CD4-positive, alpha-beta T cell treated with Interleukin-4 for 4 hours (primary cell): ENCODE results near the gene UVSSA.
"Not testable (repeated sequence)": the region's sequence is repeated elsewhere in the genome, so short reads cannot be mapped to it uniquely, and the experiment has no call there.

Source experiments
- DNase-seq: peaks from one replicate; pipeline ENCODE4 v3.0.0-alpha.2; 2020

The UVSSA gene

DNA sequence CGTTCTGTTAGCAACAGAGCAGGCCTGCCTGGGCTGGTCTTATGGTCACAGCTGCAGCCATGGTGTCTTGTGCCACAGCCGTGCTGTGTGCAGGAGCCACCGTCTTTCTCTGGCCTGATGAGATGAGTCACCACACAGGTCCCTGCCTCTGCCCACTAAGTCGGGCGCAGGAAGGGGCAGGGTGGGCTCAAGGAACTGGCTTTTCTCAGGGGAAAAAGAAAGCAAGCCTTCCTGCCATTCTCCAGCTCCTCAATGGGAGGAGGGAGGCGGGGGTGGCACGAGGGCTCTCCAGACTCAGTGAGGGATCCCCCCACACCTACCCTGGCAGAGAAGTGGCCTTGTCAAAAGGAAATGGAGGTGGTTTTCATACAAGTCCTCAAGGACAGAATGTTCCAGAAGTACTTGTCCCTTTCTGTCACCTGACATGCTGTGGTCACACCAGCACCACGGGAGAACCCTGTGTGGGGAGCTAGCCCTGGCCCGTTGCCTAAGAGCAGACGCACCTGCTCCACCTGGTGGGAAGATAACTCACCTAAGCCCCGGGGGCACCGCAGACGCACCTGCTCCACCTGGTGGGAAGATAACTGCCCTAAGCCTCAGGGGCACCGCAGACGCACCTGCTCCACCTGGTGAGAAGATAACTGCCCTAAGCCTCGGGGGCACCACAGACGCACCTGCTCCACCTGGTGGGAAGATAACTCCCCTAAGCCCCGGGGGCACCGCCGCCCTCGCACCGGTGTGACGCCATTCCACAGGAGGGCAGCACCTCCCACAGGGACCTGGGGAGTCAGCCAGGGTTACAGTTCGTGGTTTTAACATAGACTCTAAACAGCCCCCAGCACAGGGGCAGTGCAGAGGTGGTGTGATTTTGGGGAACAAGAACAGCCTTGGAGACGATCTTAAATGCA is 18.5 kb downstream of the UVSSA start:
- no peak for DNase-seq

DNA sequence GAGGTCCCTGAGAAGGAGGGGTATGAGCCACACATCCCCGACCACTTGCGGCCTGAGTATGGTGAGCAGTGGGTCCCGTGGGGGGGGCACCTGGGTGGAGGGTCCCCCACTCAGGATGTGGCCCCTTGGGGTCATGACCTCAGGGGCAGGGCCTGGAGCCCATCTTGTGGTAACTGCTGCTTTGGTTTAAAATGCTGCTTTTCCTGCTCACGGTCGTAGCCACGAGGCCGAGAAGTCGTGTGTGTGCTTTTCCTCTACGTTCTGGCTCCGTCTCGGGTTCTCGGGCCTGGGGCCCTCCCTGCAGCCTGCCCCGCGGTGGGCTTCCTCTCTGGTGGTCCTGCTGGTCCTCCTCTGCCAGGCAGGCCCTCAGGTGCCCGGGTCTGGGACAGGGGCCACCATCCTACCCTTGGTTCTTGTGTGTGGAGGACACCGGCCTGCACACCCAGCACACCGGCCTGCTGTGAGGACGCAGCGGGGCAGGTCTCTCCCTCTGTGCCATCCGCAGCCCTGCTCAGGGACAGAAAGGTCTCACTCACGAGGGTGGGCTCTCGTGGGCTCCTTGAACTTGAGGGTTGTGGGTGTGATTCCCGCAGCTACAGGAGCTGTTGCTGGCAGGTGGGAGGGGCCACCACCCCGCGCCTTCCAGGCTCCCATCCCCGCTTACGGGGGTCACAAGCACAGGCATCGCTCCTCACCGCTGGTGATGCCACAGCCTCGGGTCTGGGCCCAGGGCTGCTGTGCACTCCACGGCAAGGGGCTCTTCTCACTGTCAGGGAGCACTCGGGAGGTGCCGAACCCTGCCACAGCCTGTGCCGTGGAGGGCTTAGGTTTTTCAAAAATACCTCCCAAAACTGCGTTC is 19.6 kb downstream of the UVSSA start:
- DNase-seq = no peak

DNA sequence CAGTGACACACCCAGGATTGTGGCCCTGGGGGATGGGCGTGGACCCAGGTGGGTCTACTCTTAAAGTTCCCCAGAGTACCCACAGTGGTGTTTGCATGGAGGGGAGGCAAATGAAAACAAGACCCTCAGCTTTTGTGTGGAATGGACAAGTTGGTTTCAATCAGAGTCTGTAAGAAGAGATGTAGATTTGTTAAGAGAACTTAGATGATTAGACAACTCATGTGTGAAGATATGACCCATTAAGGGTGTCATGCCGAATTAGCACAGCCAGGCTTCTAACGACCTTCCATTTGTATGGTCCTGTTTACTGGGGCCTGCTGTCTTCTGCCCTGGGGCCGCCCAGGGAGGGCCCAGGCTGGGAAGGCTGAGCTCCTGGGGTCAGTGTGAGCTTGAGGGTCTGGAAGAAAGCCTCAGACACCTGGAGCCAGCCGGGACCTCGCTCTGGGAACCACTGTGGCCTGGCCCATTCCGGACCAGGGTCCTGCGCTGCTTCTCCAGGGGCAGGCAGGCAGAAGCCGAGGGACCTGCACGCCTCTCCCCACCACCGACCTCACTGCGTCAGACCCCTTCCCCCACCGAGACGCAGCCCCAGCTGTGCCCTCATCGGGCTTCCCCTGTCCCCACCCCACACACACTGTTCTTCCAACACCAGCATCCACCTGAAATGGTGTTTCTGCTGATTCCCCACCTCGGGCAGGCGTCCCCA is 20.4 kb downstream of the UVSSA start:
- DNase-seq = no peak

DNA sequence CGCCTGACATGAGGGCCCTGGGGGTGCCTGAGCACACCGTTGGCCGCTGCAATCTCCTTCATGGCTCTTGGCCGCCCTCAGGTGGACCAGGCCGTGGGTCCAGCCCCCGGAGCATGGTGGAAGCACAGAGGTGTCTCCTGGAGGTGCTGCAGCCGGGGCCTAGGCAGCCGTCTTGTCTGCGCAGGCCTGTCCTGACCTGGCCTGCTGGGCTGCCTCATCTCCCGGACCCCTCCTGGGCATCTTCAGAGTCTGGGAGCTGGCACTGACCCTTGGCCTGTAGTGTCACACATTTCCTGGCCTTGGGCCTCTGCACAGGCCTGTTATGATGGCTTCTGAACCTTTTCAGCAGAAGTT is 20.9 kb downstream of the UVSSA start:
- DNase-seq = no peak

DNA sequence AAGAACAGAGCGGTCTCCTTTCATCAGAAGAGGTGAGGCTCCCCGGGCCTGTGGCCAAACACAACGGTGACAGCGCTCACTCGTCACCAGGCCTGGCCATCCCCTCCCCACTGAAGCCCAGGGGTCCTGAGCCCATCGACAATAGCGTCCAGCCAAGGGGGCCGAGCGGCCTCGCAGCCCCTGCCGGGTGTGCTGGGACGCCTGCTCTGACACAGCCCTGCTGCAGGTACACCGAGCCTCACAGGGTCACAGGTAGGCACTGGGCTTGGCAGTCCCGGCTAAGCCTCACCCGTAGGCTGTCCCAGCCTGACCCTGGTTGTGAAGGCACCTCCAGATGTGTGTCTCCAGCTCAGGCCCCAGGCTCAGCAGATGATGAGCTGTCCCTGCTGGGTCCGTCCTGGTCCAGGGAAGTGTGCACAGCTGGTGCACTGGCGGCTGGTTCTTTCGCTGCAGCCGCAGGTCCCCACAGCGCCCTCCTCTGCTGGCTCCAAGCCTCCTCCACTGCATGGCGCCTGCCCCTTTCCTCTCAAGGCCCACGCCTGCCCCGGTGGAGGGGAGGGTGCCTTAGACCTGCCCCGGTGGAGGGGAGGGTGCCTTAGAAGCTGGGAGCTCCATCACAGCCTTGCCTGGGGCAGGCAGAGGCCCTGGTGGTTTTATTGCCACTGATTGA is 21.5 kb downstream of the UVSSA start:
- DNase-seq = no peak

DNA sequence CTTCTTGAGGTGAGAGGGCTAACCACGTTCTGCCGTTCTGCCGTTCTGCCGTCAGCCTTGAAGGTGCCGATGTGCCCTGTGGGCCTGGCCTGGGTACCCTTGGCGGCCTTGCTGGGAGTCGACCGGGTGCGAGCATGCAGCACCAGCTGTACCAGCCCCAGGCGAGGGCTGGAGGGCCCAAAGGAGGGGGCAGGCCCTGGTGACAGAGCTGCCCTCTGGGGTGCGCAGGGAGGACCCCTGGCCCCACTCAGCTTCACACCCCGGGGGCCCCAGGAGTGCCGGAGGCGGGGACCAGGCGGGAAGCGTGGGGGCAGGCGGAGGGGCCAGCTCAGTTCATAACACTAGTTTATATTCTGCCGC is 22.1 kb downstream of the UVSSA start:
- DNase-seq = no peak

DNA sequence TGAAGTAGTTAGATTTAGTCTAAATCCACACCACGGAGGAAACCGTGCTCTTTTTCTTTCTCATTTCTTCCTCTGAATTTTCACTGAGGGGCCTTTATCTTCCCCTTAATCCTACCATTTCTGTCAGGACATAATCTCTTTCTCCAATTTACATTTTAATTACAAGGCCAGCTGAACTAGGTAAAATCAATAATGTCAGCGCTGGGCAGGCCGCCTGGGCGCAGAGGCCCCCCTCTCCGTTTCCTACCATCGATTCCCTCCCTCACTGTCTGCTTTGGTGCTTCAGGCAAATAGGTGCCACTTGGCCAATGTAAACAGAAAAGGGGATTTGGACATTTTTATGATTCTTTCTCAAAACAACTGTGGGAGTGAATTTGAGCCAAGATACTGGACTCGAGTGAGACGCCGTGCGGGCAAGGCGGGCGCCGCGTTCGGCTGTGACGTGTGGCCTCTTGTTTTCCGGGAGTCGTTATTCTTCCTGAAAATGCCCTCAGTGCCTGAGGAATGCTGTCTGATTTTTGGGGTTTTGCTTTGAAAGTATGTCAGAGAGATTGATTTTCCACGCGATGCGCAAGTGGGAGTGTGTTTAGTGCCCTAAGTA is 22.6 kb downstream of the UVSSA start:
- no peak for DNase-seq

DNA sequence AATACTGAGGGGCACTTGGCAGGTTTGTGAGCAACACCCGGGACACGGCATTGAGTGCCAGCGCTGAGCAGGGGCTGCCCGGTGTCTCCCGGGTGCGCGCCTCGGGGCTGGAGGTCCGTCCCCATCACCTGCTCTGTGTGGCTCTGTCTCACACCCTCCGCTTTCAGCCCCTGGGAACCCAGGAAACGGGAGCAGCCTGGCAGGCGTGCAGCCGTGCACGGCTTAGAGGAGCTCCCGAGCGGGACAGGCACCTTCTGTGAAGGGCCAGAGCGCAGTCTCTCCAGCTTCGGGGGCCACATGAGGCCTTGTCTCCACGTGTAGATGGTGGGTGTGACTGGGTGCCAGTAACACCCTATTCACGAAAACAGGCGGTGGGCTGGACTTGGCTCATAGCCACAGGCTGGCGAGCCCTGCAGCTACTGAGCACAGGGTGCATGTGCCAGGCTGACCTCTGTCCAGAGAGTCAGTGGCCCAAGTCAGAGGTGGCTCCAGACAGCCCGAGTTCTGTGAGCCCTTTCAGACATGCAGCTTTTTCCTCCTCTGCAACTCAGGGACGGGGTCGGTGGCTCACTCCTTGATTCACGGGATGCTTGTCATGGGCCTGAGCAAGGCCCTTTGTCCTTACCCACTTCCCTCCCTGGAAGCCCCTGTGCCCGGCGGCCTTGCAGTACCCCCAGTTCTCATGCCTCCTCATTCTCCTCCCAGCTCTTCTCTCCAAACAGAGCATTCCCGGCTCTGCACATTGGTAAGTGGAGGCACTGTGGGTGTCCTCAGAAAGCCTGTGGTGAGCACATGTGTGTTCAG is 23.5 kb downstream of the UVSSA start:
- DNase-seq = no peak

DNA sequence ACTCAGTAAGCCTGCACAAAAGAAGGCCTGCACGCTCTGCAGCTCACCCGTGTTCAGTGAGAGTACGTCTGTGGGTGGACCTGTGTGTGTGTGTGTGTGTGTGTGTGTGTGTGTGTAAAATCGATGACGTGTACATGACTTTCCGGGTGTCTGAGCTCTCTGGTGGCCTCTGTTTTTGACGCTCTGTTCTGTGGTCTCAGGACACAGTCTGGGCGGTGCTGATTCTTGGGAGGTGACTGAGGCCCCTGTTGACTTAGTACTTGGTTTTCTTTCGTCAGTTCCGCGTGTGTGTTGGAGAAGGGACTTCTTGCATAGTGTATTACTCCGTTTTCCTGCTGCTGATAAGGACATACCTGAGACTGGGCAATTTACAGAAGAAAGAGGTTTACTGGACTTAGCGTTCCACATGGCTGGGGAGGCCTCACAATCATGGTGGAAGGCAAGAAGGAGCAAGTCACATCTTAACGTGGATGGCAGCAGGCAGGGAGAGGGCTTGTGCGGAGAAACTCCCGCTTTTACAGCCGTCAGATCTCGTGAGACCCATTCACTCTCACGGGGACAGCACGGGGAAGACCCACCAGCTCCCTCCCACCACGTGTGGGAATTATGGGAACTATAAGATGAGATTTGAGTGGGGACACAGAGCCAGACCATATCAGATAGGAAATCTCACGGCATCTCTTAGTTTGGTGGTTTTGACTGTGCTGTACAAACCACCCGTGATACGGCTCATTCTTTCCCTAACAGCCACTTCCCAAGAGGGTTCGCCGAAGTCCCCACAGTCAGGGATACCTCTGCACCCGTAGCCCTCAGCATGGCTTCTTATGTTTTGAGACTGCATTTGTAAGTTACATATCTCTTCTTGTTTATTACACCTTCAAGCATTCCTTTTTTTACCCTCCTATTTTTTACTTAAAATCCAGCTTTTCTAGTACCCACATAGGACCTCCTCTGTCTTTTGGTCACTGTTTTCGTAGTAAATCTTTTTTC is 24.5 kb downstream of the UVSSA start:
- DNase-seq = no peak

DNA sequence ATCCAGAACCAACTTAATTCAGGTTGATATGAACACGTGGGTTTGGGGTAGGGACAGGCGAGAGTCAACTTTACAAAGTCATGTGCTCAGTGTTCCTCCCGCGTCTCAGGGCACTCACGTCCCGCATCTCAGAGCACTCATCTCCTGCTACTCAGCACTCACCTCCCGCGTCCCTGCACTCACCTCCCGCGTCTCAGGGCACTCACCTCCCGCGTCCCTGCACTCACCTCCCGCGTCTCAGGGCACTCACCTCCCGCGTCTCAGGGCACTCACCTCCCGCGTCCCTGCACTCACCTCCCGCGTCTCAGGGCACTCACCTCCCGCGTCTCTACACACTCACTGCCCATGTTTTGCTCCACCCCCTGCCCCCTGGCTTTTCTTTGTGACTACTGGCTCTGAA is 25.6 kb downstream of the UVSSA start:
- DNase-seq = not testable (repeated sequence)

DNA sequence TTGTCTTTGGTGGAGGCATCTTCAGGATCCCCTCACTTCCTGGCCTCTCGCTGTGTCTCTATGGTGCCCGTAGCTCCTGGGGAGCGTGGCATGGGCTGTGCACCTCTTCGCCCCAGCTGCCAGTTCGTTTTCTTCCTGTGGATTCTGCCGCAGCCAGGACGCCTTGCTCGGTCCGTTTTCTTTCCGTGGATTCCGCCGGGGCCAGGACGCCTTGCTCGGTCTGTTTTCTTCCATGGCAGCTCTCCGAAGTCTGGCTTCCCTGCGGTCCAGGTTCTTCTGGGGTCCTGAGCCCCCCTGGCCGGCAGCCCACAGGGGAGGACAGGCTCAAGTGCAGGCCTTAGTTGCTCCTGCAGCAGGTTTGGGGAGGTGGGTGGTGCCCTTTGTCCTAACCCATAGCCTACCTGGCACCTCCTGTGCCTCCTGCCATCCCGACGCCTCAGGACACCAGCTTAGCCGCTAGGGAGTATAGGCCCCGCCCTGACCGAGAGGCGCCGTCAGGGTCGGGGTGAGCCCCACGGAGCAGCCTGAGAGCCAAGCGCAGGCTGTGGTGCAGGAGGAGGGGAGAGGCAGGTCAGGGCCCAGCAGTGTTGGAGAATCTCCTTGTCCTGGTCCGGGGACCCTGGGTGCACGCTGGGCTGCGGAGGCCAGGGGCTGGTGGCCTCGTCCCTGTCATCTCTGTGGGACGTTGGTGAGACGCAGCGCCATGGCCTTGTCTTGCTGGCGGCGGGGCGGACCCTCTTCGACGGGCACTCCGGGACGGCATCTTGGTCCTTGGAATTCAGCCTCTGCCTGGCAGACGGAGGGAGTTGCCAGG is 27.1 kb downstream of the UVSSA start:
- no peak for DNase-seq

DNA sequence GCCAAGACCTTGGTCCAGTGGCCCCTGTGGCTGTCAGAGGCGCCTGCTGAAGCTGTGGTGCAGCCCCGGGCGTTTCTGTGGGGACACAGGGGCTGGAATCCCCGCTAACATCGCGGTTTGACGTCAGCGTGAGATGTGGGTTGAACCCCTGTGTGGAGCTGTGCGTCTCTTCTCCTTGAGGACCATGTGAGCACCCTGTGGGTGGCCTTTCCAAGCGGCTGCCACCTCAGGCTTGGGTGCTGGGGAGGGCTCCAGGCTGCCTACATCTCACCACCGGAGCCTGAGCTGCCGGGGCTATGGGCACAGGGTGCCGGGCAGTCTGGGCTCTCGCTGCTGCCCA is 27.7 kb downstream of the UVSSA start:
- no peak for DNase-seq

DNA sequence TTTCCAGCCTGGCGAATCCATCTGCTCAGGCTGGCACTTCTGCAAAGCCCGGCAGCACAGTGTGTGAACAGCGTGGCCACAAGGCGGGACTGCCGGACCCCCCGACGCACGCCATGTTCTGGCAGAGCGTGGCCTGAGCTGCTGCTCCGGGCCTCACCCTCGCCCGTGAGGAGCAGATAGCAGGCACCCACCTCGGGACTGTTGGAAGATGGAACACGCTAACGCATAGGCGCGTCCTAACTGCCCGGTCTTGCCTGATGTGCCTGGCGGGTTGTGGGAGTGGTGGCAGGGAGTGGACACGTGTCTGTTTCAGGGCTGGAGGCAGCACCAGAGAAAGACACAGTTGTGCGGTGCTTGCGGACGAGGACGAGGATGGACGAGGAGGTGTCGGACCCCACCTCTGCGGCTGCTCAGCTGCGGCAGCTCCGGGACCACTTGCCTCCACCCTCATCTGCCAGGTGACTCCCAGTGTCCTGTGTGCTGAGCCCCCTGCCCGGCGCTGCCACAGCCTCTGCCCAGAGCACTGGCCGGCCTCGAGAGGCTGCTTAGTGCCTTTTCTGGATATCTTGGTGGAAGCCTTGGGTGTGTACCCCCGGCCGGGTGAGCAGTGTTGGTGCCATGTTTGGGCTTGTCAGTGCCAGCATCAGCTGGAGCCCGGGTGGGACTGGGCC is 28.2 kb downstream of the UVSSA start:
- no peak for DNase-seq

DNA sequence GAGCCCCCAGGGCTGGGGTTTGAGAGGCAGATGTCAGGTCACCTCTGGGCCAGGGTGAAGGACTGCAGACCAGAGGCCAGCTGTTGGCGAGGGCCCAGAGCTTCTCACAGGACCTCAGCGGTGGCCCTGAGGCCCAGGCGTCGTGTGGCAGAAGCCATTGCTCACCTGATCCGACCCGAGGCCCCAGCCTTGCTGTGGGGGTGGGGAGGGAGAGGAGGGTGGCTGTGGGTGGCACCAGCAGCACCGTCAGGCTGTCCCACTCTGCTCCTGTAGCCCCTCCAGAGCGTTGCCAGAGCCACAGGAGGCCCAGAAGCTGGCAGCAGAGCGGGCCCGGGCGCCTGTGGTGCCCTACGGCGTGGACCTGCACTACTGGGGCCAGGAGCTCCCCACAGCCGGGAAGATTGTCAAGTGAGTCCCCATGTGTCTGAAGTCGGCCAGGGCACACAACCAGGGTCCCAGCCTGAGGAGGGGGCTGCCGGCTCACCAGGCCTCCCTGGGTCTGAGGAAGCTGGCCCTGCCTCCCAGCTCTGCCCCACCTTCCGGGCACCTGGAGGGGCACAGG is 28.8 kb downstream of the UVSSA start:
- no peak for DNase-seq

DNA sequence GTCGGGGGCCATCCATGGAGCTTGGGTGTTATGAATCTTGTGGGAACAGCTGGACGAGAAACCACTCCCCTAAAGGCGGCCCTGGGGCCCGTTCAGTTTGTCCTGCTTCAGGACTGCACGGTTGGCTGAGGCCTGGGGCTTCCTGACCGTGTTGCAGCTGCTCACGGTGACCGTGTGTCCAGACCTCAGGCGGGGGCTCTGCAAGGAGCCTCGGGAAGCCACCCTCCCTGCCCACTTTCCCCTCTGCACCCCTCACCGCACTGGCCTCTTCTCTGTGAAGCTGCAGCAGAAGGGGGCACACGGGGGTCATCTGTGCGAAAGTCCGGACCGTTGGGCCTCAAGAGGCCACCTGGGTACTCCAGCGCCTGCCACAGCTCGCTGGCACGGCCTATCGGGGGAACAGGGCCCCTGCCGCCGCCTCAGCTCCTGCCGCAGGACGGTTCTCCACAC is 29.4 kb downstream of the UVSSA start:
- no peak for DNase-seq

DNA sequence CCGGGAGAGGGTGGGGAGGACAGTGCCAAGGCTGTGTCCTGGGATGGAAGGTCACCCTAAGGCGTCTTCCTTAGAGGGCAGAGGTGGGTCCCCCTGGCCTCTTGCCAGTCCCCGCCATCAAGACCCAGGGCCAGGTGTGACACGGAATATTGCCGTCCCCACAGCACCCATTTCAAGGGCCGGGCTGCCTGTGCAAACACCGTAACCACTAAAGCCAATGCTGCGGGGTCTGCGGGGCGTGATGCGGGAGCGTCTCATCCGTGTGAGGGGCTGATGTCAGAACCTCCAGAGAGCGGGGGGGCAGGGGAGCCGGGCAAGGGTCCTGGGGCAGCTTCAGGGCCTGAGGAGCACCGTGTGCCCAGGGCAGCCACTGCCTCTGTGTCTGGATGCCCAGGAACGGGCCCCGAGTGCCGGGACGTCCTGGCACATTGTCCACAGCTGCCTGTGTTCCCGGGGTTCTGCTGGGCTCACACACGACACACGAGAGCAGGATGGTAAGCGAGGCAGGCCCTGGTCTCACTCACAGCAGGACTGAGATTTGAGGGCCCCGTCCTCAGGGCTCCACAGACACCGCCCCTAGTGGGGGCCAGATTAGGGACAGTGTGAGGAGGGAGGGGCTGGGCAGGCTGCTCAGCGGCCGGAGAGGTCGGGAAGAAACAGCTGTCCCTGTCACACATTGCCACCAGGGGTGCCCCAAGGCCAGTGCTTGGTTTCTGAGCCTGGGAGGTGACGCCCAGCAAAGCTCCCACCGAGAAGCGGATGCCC is 30.0 kb downstream of the UVSSA start:
- DNase-seq = no peak

DNA sequence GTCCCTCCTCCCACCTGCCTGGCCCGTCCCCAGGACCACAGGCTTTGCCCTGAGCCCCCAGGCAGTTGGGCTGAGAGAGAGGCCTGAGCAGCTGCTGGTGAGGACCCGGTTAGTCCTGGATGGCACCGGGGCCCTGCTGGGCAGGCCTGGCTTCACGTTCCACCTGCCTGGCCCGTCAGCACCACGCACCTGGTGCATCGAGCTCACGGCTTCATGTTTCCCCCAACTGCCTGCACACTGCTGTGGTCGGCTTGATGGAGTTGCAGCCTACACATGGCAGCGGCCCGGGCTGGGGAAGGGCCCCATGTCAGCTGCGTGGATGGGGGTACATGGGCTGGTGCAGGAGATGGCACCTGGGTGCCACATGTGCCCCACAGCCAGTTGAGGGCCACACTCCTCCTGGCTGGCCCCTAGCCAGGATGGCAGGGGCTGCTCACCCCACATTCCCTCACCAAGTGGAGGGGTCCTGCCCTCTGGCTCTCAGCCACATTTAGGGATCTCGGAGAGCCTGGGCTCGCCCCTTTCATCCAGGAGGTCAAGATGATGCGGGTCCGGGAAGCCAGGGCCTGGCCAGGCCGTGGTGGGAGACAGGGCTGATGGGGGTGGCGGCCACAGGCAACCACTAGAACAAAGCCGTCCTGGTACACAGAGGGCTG is 30.7 kb downstream of the UVSSA start:
- DNase-seq = no peak
